ENCODE data around the gene IRX1.

Gene IRX1

GRCh38 chr5:3600106-3601060 lies 4.8 kb downstream of the IRX1 start:
- no peak for DNase-seq (ENCODE audit: low spot score)

GRCh38 chr5:3601061-3601710 lies 5.6 kb downstream of the IRX1 start:
- DNase-seq (ENCODE audit: low spot score): no peak

- no peak for DNase-seq (ENCODE audit: low spot score)
Observed at GRCh38 chr5:3601911-3602782, 6.5 kb downstream of the IRX1 start.

- DNase-seq (ENCODE audit: low spot score): no peak
Observed at GRCh38 chr5:3602785-3603502, 7.3 kb downstream of the IRX1 start.

- DNase-seq (ENCODE audit: low spot score): no peak
Observed at GRCh38 chr5:3604501-3604900, 8.9 kb downstream of the IRX1 start.

GRCh38 chr5:3605298-3606010 lies 9.8 kb downstream of the IRX1 start:
- DNase-seq (ENCODE audit: low spot score): no peak

GRCh38 chr5:3606121-3606831 lies 10.6 kb downstream of the IRX1 start:
- DNase-seq (ENCODE audit: low spot score): no peak

- DNase-seq (ENCODE audit: low spot score): no peak
Observed at GRCh38 chr5:3607541-3608181, 12.0 kb downstream of the IRX1 start.

- no peak for DNase-seq (ENCODE audit: low spot score)
Observed at GRCh38 chr5:3609120-3609681, 13.6 kb downstream of the IRX1 start.

- no peak for DNase-seq (ENCODE audit: low spot score)
Observed at GRCh38 chr5:3612591-3613042, 17.0 kb downstream of the IRX1 start.

- DNase-seq (ENCODE audit: low spot score): no peak
Observed at GRCh38 chr5:3613726-3614125, 18.1 kb downstream of the IRX1 start.

GRCh38 chr5:3615217-3615616 lies 19.6 kb downstream of the IRX1 start:
- no peak for DNase-seq (ENCODE audit: low spot score)

GRCh38 chr5:3615829-3616228 lies 20.2 kb downstream of the IRX1 start:
- no peak for DNase-seq (ENCODE audit: low spot score)

GRCh38 chr5:3619579-3619978 lies 23.9 kb downstream of the IRX1 start:
- DNase-seq (ENCODE audit: low spot score): no peak

GRCh38 chr5:3622961-3623360 lies 27.3 kb downstream of the IRX1 start:
- DNase-seq (ENCODE audit: low spot score): no peak

- DNase-seq (ENCODE audit: low spot score): no peak
Observed at GRCh38 chr5:3625626-3626025, 30.0 kb downstream of the IRX1 start.

GRCh38 chr5:3634061-3634460 lies 38.4 kb downstream of the IRX1 start:
- DNase-seq (ENCODE audit: low spot score): no peak

- DNase-seq (ENCODE audit: low spot score): no peak
Observed at GRCh38 chr5:3639175-3639574, 43.5 kb downstream of the IRX1 start.

GRCh38 chr5:3642231-3642630 lies 46.6 kb downstream of the IRX1 start:
- DNase-seq (ENCODE audit: low spot score): no peak
